NCI-H526 (cell line): Measurements from ENCODE around the gene ADD1.

ENCODE experiments used
- DNase-seq, 2 experiments: peaks; one replicate each; lab custom pipeline; 2025; lab: John Stamatoyannopoulos, UW

ADD1 gene

DNA sequence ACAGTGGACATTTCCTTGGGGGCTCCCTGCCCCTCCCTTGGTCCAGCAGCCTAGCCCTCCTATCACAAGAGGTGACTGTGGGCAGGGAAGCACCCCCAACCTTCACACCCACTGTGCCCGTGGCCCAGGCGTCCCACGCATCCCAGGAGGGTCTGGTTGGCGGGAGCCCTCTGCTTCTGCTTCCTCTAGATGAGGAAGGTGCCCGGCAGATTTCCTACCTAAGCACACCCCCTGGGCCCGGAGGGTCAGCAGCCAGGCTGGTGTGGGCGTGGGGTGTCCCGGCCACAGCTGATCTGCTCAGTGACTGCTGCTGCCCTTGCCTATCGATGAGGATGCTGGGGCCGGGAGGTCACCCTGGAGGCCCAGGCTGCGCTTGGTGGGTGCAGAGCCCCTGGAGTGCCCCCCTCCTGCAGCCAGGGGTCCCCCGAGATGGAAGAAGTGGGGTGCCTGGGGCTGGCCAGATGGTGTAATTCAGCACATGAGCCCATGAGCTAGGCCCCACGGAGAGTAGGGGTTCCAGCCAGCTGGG lies 38.6 kb upstream of the ADD1 start:
- no peak for DNase-seq

DNA sequence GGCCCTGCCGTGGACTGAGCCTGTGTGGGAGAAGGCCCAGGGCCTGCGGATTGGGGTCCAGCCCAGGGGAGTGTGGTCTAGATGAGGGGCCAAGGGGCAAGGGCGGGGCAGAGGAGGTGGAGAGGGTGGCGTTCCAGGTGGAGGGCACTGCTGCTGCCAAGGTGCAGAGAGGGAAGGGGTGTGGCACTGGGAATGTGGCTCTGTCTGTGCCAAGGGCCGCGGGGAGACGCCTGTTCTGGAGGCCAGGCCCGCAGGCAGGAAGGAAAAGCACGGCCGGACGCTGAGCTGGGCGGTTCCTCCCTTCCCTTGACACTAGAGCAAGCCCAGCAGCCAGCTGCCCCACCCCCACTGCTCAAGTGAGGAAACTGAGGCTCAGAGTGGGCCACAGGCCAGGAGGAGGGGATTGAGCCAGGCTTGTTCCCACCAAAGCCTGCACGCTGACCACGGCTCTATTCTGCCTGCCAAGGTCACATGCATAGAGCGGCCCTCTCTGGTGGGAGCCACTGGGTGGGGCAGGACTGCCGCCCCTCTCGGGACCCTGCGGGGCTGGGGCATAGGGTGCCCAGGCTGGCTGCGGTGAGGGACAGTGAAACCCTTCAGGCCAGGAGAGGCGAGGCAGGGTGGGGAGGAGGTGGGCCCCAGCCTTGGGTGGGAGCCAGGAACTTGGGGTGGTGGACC lies 37.8 kb upstream of the ADD1 start:
- no peak for DNase-seq

DNA sequence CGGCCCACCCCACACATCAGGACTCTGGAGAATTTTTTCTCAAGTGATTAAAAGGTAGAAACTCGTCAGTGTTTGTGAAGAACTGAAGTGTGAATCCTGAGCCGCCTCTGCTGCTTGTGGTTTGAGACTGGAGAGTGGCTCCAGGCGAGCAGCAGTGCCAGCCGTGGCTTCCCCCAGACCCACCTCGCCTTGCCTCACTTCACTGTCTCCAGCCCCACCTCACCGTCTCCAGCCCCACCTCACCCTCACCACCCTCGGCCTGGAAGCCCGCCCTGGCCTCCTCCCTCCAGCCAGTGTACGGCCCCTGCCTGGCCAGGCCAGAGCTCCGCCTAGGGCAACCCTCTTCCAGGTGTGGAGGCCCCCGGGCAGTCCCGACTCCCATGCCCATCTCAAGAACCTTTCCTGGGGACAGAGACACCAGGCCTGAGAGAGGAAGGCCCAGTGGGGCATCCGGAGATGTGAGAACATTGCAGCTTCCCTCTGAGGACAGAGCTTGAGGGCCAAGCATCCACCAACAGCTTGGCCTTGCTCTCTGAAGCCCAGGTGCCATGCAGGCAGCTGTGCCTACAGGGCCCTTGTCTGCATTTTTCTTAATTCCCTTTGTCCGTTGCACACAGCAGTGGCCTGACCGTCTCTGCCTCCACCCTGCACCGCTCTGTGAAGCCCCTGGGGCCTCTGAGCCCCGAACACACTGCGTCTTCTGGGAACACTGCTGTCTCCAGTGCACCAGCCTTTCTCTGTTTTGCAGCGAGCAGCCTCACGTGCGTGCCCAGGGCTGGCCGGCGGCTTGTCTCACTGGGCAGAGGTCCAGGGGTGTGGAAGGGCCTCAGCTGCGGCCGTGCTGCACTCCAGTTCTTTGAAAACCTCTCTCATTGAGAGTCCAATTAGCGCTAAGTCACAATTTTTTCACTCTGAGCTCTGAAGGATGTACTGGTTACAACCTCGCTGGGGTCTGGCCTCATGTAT lies 37.0 kb upstream of the ADD1 start:
- DNase-seq = no peak

DNA sequence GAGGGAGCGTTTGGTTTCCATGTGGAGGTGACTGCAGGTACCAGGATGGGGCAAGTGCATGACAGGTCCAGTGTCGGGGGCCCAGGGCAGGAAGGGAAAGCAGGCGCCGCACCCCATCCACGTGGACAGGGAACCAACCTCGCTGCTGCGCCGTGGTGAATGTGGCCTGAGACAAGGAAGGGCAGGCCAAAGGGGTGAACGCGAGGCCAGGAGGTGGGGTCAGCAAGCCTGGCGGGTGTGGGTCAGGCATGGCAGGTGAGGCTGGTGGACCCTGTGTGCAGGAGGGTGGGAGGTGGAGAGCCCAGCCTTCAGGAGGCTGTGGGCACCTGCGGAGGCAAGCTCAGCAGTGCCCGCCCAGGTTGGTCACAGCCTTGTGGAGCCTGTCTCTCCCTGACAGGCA lies 36.1 kb upstream of the ADD1 start:
- no peak for DNase-seq

DNA sequence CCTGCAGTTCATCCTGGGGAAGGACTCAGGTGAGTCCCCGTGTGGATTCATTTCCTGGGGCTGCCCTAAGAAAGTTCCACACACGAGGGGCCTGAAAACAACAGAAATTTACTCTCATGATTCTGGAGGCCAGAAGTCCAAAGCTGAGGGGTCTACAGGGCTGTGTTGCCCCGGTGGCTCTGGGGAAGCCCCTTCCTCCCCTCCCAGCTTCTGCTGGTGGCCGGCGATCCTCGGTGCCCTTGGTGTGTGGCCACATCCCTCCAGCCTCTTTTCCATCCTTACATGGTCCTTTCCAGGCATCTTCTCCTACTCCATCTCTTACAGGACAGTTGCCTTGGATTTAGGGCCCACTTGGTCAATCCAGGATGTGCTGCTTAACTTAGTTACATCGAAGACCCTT lies 35.6 kb upstream of the ADD1 start:
- no peak for DNase-seq

DNA sequence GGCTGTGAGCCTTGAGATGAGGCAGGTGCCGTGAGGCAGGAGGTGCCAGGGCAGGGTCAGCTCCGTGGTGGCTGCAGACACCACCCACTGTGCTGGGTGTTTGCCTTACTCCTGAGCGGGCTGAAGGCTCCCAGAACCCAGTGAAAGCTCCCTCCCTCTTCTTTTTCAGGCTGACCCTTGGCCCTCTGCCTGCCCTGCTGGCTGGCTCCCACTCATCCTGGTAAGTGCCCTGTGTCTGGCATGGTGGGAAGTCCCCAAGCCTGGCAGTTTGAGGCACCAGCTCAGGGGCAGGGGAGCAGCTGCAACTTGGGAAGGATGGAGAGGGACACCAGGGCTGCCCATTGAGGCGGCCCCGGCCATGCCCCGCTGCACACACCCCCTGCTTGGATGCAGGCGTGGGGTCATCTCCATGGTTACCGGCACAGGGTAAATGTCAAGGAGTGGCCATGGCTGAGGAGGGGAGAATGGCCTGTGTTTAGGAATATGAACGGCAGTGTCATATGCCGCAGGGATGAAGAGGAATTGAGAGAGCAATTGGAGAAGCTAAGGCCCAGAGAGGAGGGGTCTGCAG lies 33.9 kb upstream of the ADD1 start:
- no peak for DNase-seq

DNA sequence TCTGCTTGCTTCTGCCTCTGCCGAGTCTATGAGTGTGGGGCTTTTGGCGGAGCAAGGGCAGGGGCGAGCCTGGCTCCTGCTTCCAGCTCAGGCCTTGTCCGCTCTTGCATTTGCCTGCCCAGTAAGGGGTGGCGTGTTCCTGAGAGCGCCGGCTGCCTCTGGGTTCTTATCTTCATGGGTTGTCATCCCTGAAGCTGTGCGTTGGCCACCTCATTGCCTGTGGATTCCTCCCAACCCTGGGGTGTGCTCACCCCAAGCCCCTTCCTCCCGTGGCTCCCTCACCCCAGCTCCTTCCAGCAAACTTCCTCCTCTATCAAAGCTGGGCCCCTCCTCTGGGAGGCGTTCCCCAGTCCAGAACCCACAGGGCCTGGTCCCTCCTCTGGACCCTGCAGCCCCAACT lies 33.3 kb upstream of the ADD1 start:
- no peak for DNase-seq

DNA sequence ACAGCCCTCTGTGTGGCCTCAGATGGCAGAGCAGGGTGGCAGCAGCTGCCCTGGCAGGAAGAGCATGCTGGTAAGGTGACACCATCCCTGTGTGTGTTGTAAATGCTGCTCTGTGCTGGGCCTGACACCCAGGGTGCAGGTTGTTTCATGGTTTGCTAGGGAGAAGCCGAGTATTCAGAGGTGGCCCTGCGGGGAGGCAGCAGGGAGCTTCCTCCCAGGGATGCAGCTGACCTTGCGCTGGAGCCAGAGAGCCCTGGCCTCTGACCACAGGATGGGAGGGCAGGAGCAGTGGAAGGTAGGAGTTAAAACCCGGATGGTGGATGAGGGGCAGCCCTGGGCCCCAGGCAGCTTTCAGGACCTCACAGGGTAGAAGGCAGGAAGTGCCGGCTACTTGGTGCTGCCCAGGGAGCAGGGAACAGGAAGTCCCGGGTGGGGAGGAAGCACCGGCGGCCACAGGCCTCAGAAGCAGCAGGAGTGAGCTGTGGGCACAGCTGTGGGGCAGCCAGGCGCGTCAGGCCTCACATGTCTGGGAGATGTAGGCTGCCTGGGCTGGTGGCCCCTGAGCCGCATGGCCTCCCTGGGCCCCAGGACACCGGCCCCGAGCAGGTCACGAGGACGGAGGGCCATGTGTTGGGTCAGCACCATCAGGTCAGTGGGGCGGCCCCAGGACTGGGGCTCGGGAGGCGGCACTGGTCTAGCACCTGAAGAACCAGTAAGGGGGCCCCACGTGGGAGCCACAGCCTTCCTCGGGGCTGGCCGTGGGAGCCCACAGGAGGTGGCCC lies 31.6 kb upstream of the ADD1 start:
- DNase-seq = peak in 1 of 2 experiments; percentile 54

DNA sequence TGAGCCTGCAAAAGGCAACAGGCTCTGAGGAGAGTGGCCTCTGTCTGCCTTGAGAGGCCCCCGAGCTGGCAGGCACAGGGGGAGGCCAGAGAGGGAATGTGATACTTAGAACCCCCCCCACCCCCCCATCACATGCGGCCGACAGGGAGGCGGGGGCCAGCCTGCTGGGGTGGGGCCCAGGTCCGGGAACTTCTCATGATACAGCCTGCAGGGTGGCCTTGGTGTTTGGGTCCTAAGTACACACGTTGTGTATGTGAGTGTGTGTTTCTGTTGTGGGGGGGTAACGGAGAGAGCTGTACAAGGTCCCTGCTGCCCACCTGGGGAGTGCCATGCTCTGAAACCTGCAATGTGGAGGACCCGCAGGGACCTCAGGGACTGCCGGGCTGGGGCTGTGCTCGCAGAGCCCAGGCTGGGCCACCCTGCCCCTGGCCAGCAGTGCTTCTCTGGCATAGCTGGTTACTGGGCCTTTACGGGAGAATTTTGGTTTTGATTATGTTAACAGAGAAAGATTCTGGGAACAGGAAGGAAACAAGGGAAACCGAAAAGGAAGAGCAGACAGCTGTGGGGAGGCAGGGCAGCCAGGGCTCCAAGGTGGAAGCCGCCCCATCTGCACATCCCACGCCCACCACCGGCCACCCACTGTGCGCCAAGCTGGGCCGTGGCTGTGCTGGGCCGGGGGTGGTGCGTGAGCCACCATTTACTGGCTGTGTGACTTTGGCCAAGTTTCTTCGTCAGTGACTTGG lies 30.9 kb upstream of the ADD1 start:
- no peak for DNase-seq

DNA sequence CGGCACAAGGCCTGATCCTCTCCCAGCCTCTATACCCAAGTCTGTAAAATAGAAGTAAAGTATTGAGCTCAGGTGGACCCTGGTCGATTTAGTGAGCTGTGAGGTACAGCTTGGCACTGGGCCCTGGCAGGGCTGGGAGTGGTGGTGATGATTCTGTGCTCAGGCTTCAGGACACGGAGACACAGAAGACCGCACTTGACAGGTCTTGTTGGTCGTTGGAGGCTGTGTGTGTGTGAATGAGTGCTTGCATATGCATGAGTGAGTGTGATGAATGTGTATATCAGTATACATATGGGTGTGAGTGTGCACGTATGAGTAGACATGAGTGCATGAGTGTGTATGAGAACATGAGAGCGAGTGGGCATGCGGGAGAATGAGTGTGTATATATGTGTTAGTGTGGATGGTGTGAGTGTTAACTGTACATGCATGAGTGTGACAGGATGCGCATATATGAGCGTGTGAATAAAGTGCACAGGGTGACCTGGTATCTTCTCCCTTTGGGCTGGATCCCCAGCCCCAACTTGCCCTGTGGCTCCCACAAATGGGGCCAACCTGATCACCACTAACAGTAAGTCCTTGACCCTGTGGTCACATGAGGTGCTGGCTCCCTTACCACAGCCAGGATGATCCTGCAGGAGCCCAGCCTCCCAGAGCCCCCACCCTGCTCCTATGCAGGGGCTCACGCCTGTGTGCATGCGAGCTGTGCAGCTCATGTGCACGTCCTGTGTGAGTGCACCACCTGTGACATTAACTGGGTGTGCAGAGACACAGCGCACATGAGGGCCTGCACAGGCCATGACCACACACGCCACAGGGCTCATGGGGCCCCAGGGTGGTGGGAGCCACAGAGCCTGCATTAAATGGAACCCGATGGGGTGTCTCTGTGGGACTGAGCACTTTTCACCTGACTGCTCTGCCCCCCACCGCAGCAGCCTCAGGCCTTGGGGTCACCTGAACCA lies 29.9 kb upstream of the ADD1 start:
- DNase-seq = no peak

- DNase-seq = no peak
Observed at GRCh38 chr4:2814627-2815270, 28.9 kb upstream of the ADD1 start.

- no peak for DNase-seq
Observed at GRCh38 chr4:2816401-2816954, 27.2 kb upstream of the ADD1 start.

DNA sequence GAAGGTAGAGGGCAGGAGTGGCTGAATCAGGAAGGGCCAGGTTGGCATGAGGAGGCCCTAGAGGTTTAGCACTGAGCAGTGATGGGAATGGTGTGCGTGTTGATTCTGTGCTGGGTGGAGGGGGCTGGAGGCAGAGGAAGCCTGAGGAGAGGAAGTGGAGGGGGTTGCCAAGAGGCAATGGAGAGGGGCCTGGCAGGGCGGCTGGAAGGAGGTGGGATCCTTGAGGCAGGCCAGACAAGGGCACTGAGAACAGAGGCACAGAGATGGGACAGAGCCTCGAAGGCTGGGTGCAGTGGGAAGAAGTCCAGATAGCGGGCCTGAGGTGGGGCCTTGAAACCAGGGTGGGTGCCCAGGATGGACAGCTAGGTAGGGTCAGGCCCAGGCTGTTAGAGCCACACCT lies 26.5 kb upstream of the ADD1 start:
- DNase-seq = no peak

- DNase-seq = peak; percentile 32 to 92
Observed at GRCh38 chr4:2817701-2818350, 25.8 kb upstream of the ADD1 start.

DNA sequence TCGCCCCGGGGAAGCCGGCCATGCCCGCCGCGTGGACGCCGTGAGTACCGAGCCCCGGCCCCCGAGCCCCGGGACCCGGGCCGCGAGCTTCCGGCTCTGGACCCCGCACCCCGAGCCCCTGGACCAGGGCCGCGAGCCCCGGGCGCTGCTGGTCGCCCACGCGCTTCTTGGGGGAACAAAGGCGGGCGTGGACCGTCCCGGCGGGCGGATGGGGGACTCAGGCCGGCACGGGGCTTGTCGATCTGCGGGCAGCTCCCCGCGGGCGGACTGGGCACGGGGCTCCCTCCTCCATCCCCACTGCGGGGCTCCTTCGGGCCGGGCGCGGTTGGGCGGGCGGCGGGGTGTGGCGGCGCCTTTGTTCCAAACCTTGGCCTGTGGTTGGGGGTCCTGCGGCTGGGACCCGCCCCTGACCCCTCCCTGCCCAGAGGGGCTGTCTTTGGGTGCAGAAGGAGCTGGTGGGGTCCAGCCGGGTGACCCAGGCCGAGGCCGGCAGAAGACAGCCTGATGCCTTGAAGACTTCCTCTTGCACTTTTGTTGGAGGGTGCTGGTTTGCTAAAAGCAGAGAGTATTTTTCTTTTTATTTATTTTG lies 25.2 kb upstream of the ADD1 start:
- DNase-seq = peak in 1 of 2 experiments; percentile 51

DNA sequence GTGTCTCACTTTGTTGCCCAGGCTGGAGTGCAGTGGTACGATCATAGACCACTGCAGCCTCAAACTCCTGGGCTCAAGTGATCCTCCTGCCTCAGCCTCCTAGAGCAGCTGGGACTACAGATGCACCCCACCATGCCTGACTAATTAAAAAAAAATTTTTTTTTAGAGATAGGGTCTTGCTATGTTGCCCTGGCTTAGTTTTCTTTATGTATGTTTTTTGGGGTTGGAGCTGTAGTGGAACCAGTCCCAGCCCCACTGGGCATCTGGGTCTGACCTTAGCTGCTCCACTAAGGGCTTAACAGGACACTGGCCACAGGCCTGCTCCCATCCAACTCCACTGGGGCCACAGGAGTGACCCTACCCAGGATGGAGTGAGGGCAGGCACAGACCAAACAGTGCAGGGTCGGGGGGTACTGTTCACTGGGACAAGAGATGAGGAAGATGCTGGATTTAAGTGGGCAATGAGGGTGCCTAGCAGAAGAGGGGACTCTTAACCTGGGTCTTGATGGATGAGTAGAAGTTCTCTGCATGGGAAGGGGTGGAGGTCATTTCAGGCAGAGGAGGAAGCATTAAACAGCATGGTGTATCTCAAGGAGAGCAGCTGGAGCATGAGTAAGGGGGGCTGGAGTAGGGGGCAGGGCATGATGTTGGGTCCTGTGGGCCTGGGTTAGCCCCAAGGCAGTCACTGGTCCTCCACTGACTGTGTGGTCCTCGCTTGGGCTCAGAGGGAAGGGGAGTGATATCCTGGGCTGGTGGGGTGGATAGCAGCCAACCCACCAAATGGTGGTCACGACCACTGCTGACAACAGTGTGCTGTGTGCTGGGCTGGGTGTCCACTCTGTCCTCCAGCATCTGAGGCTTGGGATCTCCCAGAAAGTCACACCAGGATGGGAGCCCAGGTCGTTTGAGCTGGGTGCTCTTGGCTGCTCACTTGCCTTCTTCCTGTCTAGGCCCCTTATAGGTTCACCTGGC lies 24.1 kb upstream of the ADD1 start:
- no peak for DNase-seq
